GM19397 (cell line): Measurements from ENCODE around the gene TCF3.

Source experiments
- ATAC-seq: cut with Tn5 transposase; IDR thresholded peaks from one replicate; pipeline ENCODE4 v1.9.1; 2021; ENCODE audit warnings: mild to moderate bottlenecking, moderate library complexity; ENCODE audit not compliant: unreplicated experiment

TCF3 gene

GRCh38 chr19:1613146-1613545 lies 39.3 kb downstream of the TCF3 start:
- no peak for ATAC-seq

GRCh38 chr19:1612114-1613086 lies 40.0 kb downstream of the TCF3 start:
- ATAC-seq = no peak

- no peak for ATAC-seq
Measured at GRCh38 chr19:1611353-1611752, 41.1 kb downstream of the TCF3 start.

- ATAC-seq = no peak
Measured at GRCh38 chr19:1610579-1610978, 41.8 kb downstream of the TCF3 start.

GRCh38 chr19:1609680-1610474 lies 42.5 kb downstream of the TCF3 start:
- ATAC-seq = no peak

GRCh38 chr19:1609103-1609396 lies 43.4 kb downstream of the TCF3 start:
- ATAC-seq = no peak

GRCh38 chr19:1608359-1609102 lies 43.9 kb downstream of the TCF3 start:
- no peak for ATAC-seq

GRCh38 chr19:1606138-1606651 lies 46.2 kb downstream of the TCF3 start:
- ATAC-seq = no peak

GRCh38 chr19:1605236-1606137 lies 46.9 kb downstream of the TCF3 start, which contains the start of gene UQCR11:
TSS of gene UQCR11 (minus strand) at chr19:1605462. CDS start at chr19:1605409, 53 bp downstream.
- ATAC-seq = peak; percentile 85

- ATAC-seq = no peak
Measured at GRCh38 chr19:1602091-1602707, 50.2 kb downstream of the TCF3 start.

GRCh38 chr19:1601613-1602064 lies 50.8 kb downstream of the TCF3 start:
- ATAC-seq = no peak

GRCh38 chr19:1599460-1599846 lies 53.0 kb downstream of the TCF3 start:
- no peak for ATAC-seq

GRCh38 chr19:1598777-1599459 lies 53.5 kb downstream of the TCF3 start:
- no peak for ATAC-seq

GRCh38 chr19:1593501-1593772 lies 59.0 kb downstream of the TCF3 start:
- no peak for ATAC-seq

- peak; percentile 79 for ATAC-seq
Measured at GRCh38 chr19:1592755-1593500, 59.5 kb downstream of the TCF3 start, which contains the start of gene MBD3. TSS of gene MBD3 (minus strand) at chr19:1592865. CDS start at chr19:1592631, 234 bp downstream.

- peak; percentile 69 for ATAC-seq
Measured at GRCh38 chr19:1592024-1592754, 60.2 kb downstream of the TCF3 start.

GRCh38 chr19:1591421-1592023 lies 60.9 kb downstream of the TCF3 start:
- ATAC-seq = no peak
